D721Med (cell line): ENCODE data around the gene SPOCK2.
"Not testable (repeated sequence)": the region's sequence is repeated elsewhere in the genome, so short reads cannot be mapped to it uniquely, and the experiment has no call there.

Experiments
- DNase-seq: peaks from one replicate; pipeline ENCODE4 v3.0.0; 2011; ENCODE audit warnings: low spot score; ENCODE audit not compliant: insufficient read length
- FAIRE-seq: peaks from 2 replicates; lab custom pipeline; 2011; peaks lifted over from hg19 to GRCh38; lab: Jason Lieb, UNC
- CTCF ChIP-seq: IDR thresholded peaks from 2 replicates; pipeline ENCODE4 v1.5.1; 2012; ENCODE audit warnings: mild to moderate bottlenecking, control low read depth; ENCODE audit not compliant: insufficient read depth; ENCODE audit errors: missing control alignments

SPOCK2 gene

GRCh38 chr10:72038458-72039001 is 49.8 kb downstream of the SPOCK2 start:
- DNase-seq (no peak), FAIRE-seq (no peak)
- no peak for TF ChIP-seq CTCF

DNA sequence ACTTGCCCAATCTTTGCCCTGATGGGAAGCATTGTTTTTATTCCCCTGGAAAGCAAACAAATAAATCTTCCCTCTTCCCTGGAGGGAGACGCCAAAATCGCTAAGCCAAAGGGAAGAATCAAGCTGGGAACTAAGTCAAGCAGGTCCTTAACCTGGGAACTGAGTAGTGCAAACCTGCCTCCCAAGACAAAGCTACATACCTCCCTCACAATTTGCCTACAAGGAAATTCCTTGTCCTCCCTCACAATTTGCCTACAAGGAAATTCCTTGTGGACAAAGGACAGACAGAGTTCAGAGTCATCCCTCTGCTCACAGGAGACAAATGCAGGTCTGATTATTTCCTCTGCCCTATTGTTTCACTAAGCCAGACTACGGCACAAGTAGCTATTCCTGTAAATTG is 50.5 kb downstream of the SPOCK2 start:
- TF ChIP-seq CTCF, result no peak
- DNase-seq, result no peak
- FAIRE-seq, result no peak

DNA sequence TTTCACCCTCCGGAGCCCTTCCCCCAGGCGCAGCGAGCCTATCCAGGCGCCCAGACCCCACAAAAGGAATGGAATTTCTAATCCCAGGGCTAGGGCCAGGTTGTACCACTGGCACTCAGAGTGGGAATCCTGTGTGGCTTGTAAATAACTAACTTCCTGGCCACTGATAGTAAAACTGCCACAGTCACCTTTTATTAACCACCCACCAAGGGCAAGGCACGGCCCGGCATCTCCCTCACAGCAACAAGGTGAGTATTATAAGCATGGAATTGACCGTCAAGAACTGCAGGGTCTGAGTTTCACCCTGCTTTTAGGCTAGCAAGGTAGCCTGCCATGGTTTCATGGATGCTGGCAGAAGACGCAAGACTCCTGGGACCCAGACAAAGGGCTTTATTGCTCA is 51.1 kb downstream of the SPOCK2 start:
- no peak for TF ChIP-seq CTCF
- FAIRE-seq, result no peak
- DNase-seq, result no peak

DNA sequence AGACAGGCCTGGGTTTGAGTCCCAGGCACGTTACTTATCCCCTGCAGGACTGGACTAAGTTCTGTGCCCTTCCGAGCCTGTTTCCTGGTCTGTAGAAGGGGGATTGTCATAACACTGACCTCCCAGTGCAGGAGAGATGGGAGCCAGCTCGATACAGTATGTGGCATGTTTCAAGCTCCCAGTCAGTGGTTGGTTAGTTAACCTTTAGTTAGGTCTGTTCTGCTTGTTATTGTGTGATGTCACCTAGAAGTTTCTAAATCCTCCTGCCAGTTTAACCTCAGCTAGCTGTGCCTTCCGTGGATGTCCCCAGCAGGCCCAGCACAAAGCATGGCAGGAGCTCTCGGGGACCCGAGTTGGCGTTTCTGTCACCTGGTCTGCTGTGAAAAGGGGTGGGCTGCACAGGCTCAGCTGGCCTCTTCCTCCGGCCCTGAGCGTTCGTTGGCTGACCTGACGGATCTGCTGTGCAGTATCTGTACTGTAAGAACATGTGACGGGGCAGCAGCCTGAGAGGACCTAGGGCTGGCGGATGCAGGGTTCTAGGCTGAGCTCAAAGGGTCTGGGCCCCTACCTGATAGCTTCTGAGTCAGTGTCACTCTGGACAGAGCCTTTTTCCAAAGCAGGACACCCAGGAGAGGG is 53.0 kb downstream of the SPOCK2 start:
- TF ChIP-seq CTCF, result no peak
- DNase-seq (no peak), FAIRE-seq (no peak)

- DNase-seq (no peak), FAIRE-seq (no peak)
- no peak for TF ChIP-seq CTCF
Measured at GRCh38 chr10:72034761-72035160, 53.6 kb downstream of the SPOCK2 start.

DNA sequence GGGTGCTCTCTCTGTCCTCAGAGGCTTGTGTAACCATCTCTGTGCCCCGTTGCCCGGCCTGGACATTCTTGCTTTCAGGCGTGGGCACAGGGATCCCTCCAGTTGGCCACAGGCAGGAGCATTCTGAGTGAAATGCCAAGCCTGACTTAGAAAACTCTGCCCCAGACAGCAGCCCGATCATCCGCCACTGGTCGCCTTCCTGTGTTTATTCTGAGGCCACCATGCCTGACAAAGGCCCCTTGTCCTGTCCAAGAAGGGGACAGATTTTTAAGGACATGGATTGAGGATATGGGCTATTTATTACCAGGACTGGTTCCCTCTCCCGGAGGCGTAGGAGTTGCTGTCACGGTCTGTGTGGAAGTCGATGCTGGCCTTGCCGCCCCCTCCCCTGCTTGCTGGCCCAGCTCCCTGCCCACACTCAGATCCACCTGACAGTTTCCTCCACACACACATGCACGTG is 54.3 kb downstream of the SPOCK2 start:
- no peak for TF ChIP-seq CTCF
- DNase-seq, result no peak
- FAIRE-seq, result no peak

GRCh38 chr10:72032409-72033162 is 55.8 kb downstream of the SPOCK2 start:
- not testable (repeated sequence) for DNase-seq, FAIRE-seq
